ENCODE measurements around the gene KDM7A.
"Not testable (repeated sequence)": the region's sequence is repeated elsewhere in the genome, so short reads cannot be mapped to it uniquely, and the experiment has no call there.

DNA sequence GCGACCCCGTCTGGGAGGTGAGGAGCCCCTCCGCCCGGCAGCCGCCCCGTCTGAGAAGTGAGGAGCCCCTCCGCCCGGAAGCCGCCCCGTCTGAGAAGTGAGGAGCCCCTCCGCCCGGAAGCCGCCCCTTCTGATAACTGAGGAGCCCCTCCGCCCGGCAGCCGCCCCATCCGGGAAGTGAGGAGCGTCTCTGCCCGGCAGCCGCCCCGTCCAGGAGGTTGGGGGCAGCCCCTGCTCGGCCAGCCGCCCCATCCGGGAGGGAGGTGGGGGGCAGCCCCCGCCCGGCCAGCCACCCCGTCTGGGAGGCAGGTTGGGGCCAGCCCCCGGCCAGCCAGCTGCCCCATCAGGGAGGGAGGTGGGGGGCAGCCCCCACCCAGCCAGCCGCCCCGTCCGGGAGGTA is 62.0 kb downstream of the KDM7A start:
- not testable (repeated sequence) for TF ChIP-seq ZSCAN32 (CRISPR knock-in tag; IDR thresholded peaks at IDR 0.05); TAF7 (tag; IDR thresholded peaks at IDR 0.05); SOX6 (IDR thresholded peaks at IDR 0.05); RCOR1 (IDR thresholded peaks at IDR 0.05; ENCODE audit: borderline replicate concordance in 1 of 2, low read depth in 2 of 2, low read length in 2 of 2); ZNF184 (CRISPR knock-in tag; IDR thresholded peaks at IDR 0.05); MCM5 (IDR thresholded peaks at IDR 0.05; ENCODE audit: low read depth); FOXK1 (CRISPR knock-in tag; IDR thresholded peaks at IDR 0.05; ENCODE audit: borderline replicate concordance); ZSCAN29 (IDR thresholded peaks at IDR 0.05); ZKSCAN1 (IDR thresholded peaks at IDR 0.05; ENCODE audit: low read depth, low read length)
- TF ChIP-seq, protein P1, sequence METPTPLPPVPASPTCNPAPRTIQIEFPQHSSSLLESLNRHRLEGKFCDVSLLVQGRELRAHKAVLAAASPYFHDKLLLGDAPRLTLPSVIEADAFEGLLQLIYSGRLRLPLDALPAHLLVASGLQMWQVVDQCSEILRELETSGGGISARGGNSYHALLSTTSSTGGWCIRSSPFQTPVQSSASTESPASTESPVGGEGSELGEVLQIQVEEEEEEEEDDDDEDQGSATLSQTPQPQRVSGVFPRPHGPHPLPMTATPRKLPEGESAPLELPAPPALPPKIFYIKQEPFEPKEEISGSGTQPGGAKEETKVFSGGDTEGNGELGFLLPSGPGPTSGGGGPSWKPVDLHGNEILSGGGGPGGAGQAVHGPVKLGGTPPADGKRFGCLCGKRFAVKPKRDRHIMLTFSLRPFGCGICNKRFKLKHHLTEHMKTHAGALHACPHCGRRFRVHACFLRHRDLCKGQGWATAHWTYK (CRISPR knock-in tag; IDR thresholded peaks at IDR 0.05): not testable (repeated sequence)
- TF ChIP-seq, protein P2, sequence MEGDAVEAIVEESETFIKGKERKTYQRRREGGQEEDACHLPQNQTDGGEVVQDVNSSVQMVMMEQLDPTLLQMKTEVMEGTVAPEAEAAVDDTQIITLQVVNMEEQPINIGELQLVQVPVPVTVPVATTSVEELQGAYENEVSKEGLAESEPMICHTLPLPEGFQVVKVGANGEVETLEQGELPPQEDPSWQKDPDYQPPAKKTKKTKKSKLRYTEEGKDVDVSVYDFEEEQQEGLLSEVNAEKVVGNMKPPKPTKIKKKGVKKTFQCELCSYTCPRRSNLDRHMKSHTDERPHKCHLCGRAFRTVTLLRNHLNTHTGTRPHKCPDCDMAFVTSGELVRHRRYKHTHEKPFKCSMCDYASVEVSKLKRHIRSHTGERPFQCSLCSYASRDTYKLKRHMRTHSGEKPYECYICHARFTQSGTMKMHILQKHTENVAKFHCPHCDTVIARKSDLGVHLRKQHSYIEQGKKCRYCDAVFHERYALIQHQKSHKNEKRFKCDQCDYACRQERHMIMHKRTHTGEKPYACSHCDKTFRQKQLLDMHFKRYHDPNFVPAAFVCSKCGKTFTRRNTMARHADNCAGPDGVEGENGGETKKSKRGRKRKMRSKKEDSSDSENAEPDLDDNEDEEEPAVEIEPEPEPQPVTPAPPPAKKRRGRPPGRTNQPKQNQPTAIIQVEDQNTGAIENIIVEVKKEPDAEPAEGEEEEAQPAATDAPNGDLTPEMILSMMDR (IDR thresholded peaks at IDR 0.05 in 2 of 3, conservative IDR thresholded peaks at IDR 0.05 in 1 of 3; ENCODE audit: insufficient read depth in 2 of 3, low read depth in 1 of 3, low read length in 3 of 3): not testable (repeated sequence)

Measured in K562 (cell line).